ENCODE results near the gene NKD1. TPM values are rescaled to one million over a fixed set of nuclear protein-coding genes. Genes with fewer than 3 reads are reported as not detected.

NKD1 gene
- total and polyA plus RNA-seq, 2 donors from 2014 or later: 1.1 to 9.9 TPM

- Histone ChIP-seq H3K9me3 (ENCODE audit: control insufficient read depth in 2 of 3, insufficient read depth in 1 of 3, low read length in 3 of 3) (no peaks in the 10 kb centered on the region), H3K4me3 (ENCODE audit: low read length in 3 of 3) (no peak overlapping the region), H3K36me3 (ENCODE audit: control insufficient read depth in 2 of 3, insufficient read depth in 3 of 3, low read length in 3 of 3) (no peaks in the 10 kb centered on the region), H3K9ac (ENCODE audit: low read length in 3 of 3) (no peak overlapping the region), H3K27ac (ENCODE audit: low read depth in 2 of 2, low read length in 2 of 2) (no peak overlapping the region), H3K4me1 (ENCODE audit: control insufficient read depth in 2 of 3, insufficient read depth in 2 of 3, low read depth in 1 of 3, low read length in 3 of 3) (no peaks in the 10 kb centered on the region), H3K27me3 (ENCODE audit: control insufficient read depth, insufficient read depth, low read length) (no peaks in the 10 kb centered on the region)
- intact Hi-C loops (cut with DNase I): no loop called here
- TF ChIP-seq CTCF (IDR thresholded peaks at IDR 0.05; ENCODE audit: borderline replicate concordance, extremely low read depth, insufficient read depth): no peak
- DNase-seq (peak in 1 of 5 donors; percentile 57), FAIRE-seq (no peak)
Measured at GRCh38 chr16:50657241-50657640, 109.0 kb downstream of the NKD1 start.

DNA sequence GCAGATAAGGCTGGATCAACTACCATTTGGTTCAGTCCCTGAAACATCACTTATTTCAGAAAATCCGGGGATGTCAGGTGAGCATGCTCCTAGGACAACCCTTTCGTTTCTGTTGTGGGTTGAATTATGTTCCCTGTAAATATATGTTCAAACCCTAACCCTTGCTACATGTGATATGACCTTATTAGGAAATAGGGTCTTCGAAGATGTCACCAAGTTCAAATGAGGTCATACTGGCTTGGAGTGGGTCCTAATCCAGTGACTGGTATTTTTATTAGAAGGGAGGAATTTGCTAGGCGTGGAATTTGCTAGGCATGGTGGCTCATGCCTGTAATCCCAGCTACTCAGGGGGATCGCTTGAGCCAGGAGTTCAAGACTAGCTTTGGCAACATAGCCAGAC is 111.6 kb downstream of the NKD1 start:
- H3K9me3 ChIP-seq (ENCODE audit: control insufficient read depth in 2 of 3, insufficient read depth in 1 of 3, low read length in 3 of 3): peaks cover 0 to 6% (median 0%) of the 10 kb centered on the region in 3 donors

GRCh38 chr16:50662306-50662940 is 114.2 kb downstream of the NKD1 start:
- no peaks in the 10 kb centered on the region for H3K36me3 ChIP-seq (ENCODE audit: control insufficient read depth in 2 of 3, insufficient read depth in 3 of 3, low read length in 3 of 3)
- no peaks in the 10 kb centered on the region for H3K4me1 ChIP-seq (ENCODE audit: control insufficient read depth in 2 of 3, insufficient read depth in 2 of 3, low read depth in 1 of 3, low read length in 3 of 3)
- TF ChIP-seq CTCF (IDR thresholded peaks at IDR 0.05; ENCODE audit: borderline replicate concordance, extremely low read depth, insufficient read depth): no peak
- no peak for FAIRE-seq
- H3K9me3 ChIP-seq (ENCODE audit: control insufficient read depth in 2 of 3, insufficient read depth in 1 of 3, low read length in 3 of 3): peaks cover 0 to 6% (median 0%) of the 10 kb centered on the region in 3 donors
- H3K27me3 ChIP-seq (ENCODE audit: control insufficient read depth, insufficient read depth, low read length): no peaks in the 10 kb centered on the region
- H3K4me3 ChIP-seq (ENCODE audit: low read length in 3 of 3): no peak overlapping the region
- no peak overlapping the region for H3K27ac ChIP-seq (ENCODE audit: low read depth in 2 of 2, low read length in 2 of 2)
- intact Hi-C loops (cut with DNase I): no loop called here
- no peak for DNase-seq
- H3K9ac ChIP-seq (ENCODE audit: low read length in 3 of 3): no peak overlapping the region

More for the DNA sequence above, 111.6 kb downstream of the NKD1 start:
- Histone ChIP-seq H3K27ac (ENCODE audit: low read depth in 2 of 2, low read length in 2 of 2) (no peak overlapping the region), H3K36me3 (ENCODE audit: control insufficient read depth in 2 of 3, insufficient read depth in 3 of 3, low read length in 3 of 3) (no peaks in the 10 kb centered on the region), H3K4me1 (ENCODE audit: control insufficient read depth in 2 of 3, insufficient read depth in 2 of 3, low read depth in 1 of 3, low read length in 3 of 3) (no peaks in the 10 kb centered on the region), H3K9ac (ENCODE audit: low read length in 3 of 3) (no peak overlapping the region), H3K27me3 (ENCODE audit: control insufficient read depth, insufficient read depth, low read length) (no peaks in the 10 kb centered on the region), H3K4me3 (ENCODE audit: low read length in 3 of 3) (no peak overlapping the region)
- intact Hi-C loops (cut with DNase I): no loop called here
- no peak for TF ChIP-seq CTCF (IDR thresholded peaks at IDR 0.05; ENCODE audit: borderline replicate concordance, extremely low read depth, insufficient read depth)
- FAIRE-seq: no peak
- peak in 1 of 5 donors; percentile 7 for DNase-seq

Measured in kidney (tissue), 14 donors.